ENCODE measurements around the gene ADAMTSL3.

DNA sequence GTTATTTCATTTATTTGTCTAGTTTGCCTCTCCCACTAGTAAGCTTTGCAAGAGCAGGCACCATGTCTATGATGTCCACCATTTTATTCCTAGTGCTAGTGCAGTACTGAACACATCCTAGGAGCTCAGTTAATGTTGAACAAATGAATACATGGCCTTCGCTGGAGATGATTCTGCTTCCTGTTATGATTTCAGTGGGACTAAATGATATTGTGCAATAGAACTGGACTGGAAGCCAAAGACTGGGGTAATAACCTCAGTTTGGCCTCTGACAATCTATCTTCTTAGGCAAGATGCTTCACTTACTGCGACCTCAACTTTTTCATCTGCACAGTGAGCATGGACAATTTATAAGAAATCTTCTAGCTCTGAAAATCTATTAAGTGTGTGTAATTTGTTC, 191.3 kb downstream of the ADAMTSL3 start:
- TF ChIP-seq TAF1 (IDR thresholded peaks at IDR 0.05; ENCODE audit: borderline replicate concordance, insufficient read depth, low read length): no peak
- TF ChIP-seq POLR2AphosphoS5 (IDR thresholded peaks at IDR 0.05; ENCODE audit: low read depth, low read length): no peak
- TF ChIP-seq, protein P1, sequence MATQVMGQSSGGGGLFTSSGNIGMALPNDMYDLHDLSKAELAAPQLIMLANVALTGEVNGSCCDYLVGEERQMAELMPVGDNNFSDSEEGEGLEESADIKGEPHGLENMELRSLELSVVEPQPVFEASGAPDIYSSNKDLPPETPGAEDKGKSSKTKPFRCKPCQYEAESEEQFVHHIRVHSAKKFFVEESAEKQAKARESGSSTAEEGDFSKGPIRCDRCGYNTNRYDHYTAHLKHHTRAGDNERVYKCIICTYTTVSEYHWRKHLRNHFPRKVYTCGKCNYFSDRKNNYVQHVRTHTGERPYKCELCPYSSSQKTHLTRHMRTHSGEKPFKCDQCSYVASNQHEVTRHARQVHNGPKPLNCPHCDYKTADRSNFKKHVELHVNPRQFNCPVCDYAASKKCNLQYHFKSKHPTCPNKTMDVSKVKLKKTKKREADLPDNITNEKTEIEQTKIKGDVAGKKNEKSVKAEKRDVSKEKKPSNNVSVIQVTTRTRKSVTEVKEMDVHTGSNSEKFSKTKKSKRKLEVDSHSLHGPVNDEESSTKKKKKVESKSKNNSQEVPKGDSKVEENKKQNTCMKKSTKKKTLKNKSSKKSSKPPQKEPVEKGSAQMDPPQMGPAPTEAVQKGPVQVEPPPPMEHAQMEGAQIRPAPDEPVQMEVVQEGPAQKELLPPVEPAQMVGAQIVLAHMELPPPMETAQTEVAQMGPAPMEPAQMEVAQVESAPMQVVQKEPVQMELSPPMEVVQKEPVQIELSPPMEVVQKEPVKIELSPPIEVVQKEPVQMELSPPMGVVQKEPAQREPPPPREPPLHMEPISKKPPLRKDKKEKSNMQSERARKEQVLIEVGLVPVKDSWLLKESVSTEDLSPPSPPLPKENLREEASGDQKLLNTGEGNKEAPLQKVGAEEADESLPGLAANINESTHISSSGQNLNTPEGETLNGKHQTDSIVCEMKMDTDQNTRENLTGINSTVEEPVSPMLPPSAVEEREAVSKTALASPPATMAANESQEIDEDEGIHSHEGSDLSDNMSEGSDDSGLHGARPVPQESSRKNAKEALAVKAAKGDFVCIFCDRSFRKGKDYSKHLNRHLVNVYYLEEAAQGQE (IDR thresholded peaks at IDR 0.05; ENCODE audit: insufficient read depth in 1 of 2, low read depth in 2 of 2, low read length in 2 of 2): no peak
- no peak for TF ChIP-seq SIN3A (IDR thresholded peaks at IDR 0.05; ENCODE audit: borderline replicate concordance, insufficient read depth, low read length)
- TF ChIP-seq FOXP2 (optimal IDR thresholded peaks at IDR 0.05; ENCODE audit: borderline replicate concordance, extremely low read depth, extremely low read length, insufficient read depth): no peak

All from PFSK-1 (cell line).